Lung (tissue), 12 donors: ENCODE data around the gene GABRA5. TPM values are rescaled to one million over a fixed set of nuclear protein-coding genes. Genes with fewer than 3 reads are reported as not detected.

Experiments
- ATAC-seq: fragments of 200-7000 bp; cut with Tn5 transposase; one replicate; pipeline ENCODE4 v1.9.1; 2020; ENCODE audit warnings: moderate number of reproducible peaks; ENCODE audit not compliant: insufficient read depth, low FRiP score
- DNase-seq, 3 donors: peaks; one replicate each; pipeline ENCODE4 v3.0.0-alpha.2; 2013 to 2017
- H3K27ac ChIP-seq, 2 donors: one replicate each; pipeline ENCODE4 v1.5.1; 2013; ENCODE audit warnings: mild to moderate bottlenecking in 2 of 2, moderate library complexity in 2 of 2, control low read depth in 1 of 2, inconsistent platforms in 1 of 2, low read depth in 1 of 2, low read length in 1 of 2
- H3K27me3 ChIP-seq, 3 donors: one replicate each; pipeline ENCODE4 v1.5.1; 2013; ENCODE audit warnings: low read length in 2 of 3; ENCODE audit not compliant: control insufficient read depth in 3 of 3, insufficient read depth in 3 of 3
- H3K36me3 ChIP-seq, 4 donors: one replicate each; pipeline ENCODE4 v1.5.1; 2013; ENCODE audit warnings: low read length in 4 of 4, mild to moderate bottlenecking in 1 of 4, moderate library complexity in 1 of 4; ENCODE audit not compliant: control insufficient read depth in 4 of 4, insufficient read depth in 4 of 4
- H3K4me1 ChIP-seq, 5 donors: one replicate each; pipeline ENCODE4 v1.5.1; 2013; ENCODE audit warnings: low read length in 5 of 5, mild to moderate bottlenecking in 2 of 5, moderate library complexity in 1 of 5; ENCODE audit not compliant: control insufficient read depth in 5 of 5, insufficient read depth in 5 of 5
- H3K4me3 ChIP-seq: one replicate; pipeline ENCODE4 v1.5.1; 2013; ENCODE audit warnings: mild to moderate bottlenecking, control low read depth, moderate library complexity
- H3K9ac ChIP-seq, 2 donors: one replicate each; pipeline ENCODE4 v1.5.1; 2013; ENCODE audit warnings: low read length in 2 of 2, control low read depth in 1 of 2; ENCODE audit not compliant: insufficient read depth in 1 of 2
- H3K9me3 ChIP-seq, 4 donors: one replicate each; pipeline ENCODE4 v1.5.1; 2013; ENCODE audit warnings: low read length in 3 of 4, mild to moderate bottlenecking in 1 of 4, moderate library complexity in 1 of 4; ENCODE audit not compliant: control insufficient read depth in 4 of 4, insufficient read depth in 3 of 4
- CTCF ChIP-seq: IDR thresholded peaks from 2 replicates; pipeline ENCODE4 v1.5.1; 2012; ENCODE audit warnings: mild to moderate bottlenecking; ENCODE audit errors: control extremely low read depth, extremely low read depth
- WGBS, 2 donors: extraction: QIAGEN DNeasy Blood & Tissue Kit; methylation state at CpG; one replicate each; pipeline ENCODE4 v1.1.7; 2013; 5-methylcytosine and 5-hydroxymethylcytosine counted together
- polyA plus RNA-seq, 2 donors: library from polyadenylated mRNA; stranded (reverse); fragments of 200-250 nt; gene quantifications; one replicate each; pipeline ENCODE4 v1.2.1, GENCODE V29; 2013
- total RNA-seq, 2 donors: library from RNA; depleted of rRNA in 1 of 2; stranded (reverse); fragments of >200 nt in 1 of 2; gene quantifications; one replicate each; pipeline ENCODE4 v1.2.1, GENCODE V29; 2014 to 2021
- donor health status: control.
- donor health status: control.
- donor health status: Bipolar disorder and iron deficiency.
- donor health status: healthy.
- donor health status: DM: yes; HTN: yes; CAD: no.

The GABRA5 gene
- total and polyA plus RNA-seq, 4 donors, result not detected

GRCh38 chr15:26869628-26870027 lies 2.8 kb downstream of the GABRA5 start:
- no peak for TF ChIP-seq CTCF
- ATAC-seq, result no peak
- no peaks in the 10 kb centered on the region for H3K36me3 ChIP-seq
- WGBS, 2 donors, result 71 to 84% methylated on average over 3 of the region's 3 CpGs
- H3K4me3 ChIP-seq, result no peak overlapping the region
- peaks cover 0 to 10% (median 5%) of the 10 kb centered on the region in 5 donors for H3K4me1 ChIP-seq
- H3K27ac ChIP-seq, result no peak overlapping the region
- H3K9me3 ChIP-seq, result peaks cover 0 to 5% (median 0%) of the 10 kb centered on the region in 4 donors
- peaks cover 21 to 66% (median 62%) of the 10 kb centered on the region in 3 donors for H3K27me3 ChIP-seq
- DNase-seq, result no peak
- no peak overlapping the region for H3K9ac ChIP-seq

GRCh38 chr15:26870346-26870745 lies 3.5 kb downstream of the GABRA5 start:
- H3K9ac ChIP-seq, result no peak overlapping the region
- WGBS, 2 donors, result 75 to 84% methylated on average over 3 of the region's 3 CpGs
- H3K4me1 ChIP-seq, result peaks cover 0 to 10% (median 5%) of the 10 kb centered on the region in 5 donors
- no peak for ATAC-seq
- peaks cover 21 to 70% (median 62%) of the 10 kb centered on the region in 3 donors for H3K27me3 ChIP-seq
- no peak overlapping the region for H3K27ac ChIP-seq
- H3K9me3 ChIP-seq, result peaks cover 0 to 5% (median 0%) of the 10 kb centered on the region in 4 donors
- no peak for TF ChIP-seq CTCF
- DNase-seq, result no peak
- H3K36me3 ChIP-seq, result no peaks in the 10 kb centered on the region
- no peak overlapping the region for H3K4me3 ChIP-seq

GRCh38 chr15:26872206-26872605 lies 5.3 kb downstream of the GABRA5 start:
- 44 to 55% methylated on average over 7 of the region's 7 CpGs for WGBS, 2 donors
- H3K4me3 ChIP-seq, result no peak overlapping the region
- H3K36me3 ChIP-seq, result no peaks in the 10 kb centered on the region
- peaks cover 0 to 10% (median 4%) of the 10 kb centered on the region in 5 donors for H3K4me1 ChIP-seq
- DNase-seq (no peak), ATAC-seq (no peak)
- H3K9me3 ChIP-seq, result peaks cover 0 to 3% (median 0%) of the 10 kb centered on the region in 4 donors
- peaks cover 11 to 61% (median 52%) of the 10 kb centered on the region in 3 donors for H3K27me3 ChIP-seq
- H3K27ac ChIP-seq, result no peak overlapping the region
- no peak overlapping the region for H3K9ac ChIP-seq
- no peak for TF ChIP-seq CTCF

GRCh38 chr15:26873846-26874245 lies 7.0 kb downstream of the GABRA5 start:
- peak in 1 of 3 donors; percentile 41 for DNase-seq
- no peak for TF ChIP-seq CTCF
- H3K27me3 ChIP-seq, result peaks cover 0 to 54% (median 45%) of the 10 kb centered on the region in 3 donors

More at GRCh38 chr15:26873846-26874245, 7.0 kb downstream of the GABRA5 start:
- Histone ChIP-seq H3K27ac (no peak overlapping the region), H3K4me3 (no peak overlapping the region), H3K9ac (no peak overlapping the region), H3K4me1 (no peaks in the 10 kb centered on the region), H3K9me3 (no peaks in the 10 kb centered on the region), H3K36me3 (no peaks in the 10 kb centered on the region)
- 45 to 69% methylated on average over 8 of the region's 8 CpGs for WGBS, 2 donors
- ATAC-seq, result no peak
